Measurements from ENCODE around the gene RDX.

Gene RDX

DNA sequence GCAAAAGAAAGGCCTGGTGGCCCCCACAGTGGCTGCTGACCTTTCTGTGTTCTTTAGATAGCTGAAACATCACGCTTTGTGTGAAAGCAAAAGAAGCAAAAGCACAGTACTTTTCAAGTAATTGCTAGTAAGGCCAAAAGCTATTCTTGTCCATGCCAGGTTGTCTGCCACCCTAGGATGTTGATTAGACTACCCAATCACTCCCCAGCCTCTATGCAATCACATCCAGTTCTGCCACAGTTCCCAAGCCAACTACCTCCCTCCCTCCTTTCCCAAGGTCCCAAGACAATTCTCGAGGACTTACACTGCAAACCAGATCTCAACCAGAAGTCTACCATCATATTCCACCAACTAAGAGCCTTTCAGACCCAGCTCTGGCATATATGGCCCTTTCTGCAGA lies 46.2 kb downstream of the RDX start:
- no peak for TF ChIP-seq L3MBTL2 (conservative IDR thresholded peaks at IDR 0.05)
- no peak for TF ChIP-seq BHLHE40 (IDR thresholded peaks at IDR 0.05; ENCODE audit: borderline replicate concordance)
- no peak for TF ChIP-seq ZNF384 (IDR thresholded peaks at IDR 0.05)
- ChIA-PET CTCF (interaction anchor here (0.7 to 1.0 kb wide), 2 partner anchors 49 to 113 kb away, joined by 4 read pairs; no protein-coding TSS in a partner anchor), POLR2A (no interaction called here)
- no peak for DNase-seq (ENCODE audit: extremely low spot score)

DNA sequence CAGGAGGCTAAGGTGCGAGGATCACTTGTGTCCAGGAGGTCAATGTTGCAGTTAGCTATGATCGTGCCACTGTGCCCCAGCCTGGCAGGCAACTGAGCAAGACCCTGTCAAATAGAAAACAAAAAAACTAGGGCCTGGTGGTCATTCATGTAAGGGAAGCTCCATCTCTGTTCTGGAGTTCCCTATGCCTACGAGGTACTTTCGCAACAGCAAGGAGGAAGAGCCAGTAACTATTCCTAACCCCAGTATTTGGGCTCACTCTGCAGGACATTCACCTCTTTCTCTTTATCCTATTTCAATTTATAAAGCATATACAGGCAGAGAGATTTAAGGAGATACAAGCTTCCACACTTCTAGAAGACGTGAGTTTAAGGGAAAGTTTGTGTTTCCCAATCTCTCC lies 46.6 kb downstream of the RDX start:
- ChIA-PET POLR2A (no interaction called here), CTCF (interaction anchor here (0.7 to 1.0 kb wide), 2 partner anchors 48 to 113 kb away, joined by 4 read pairs; no protein-coding TSS in a partner anchor)
- DNase-seq (ENCODE audit: extremely low spot score), result no peak
- TF ChIP-seq ARNT (IDR thresholded peaks at IDR 0.05), result no peak
- TF ChIP-seq LEF1 (IDR thresholded peaks at IDR 0.05; ENCODE audit: borderline replicate concordance), result no peak
- no peak for TF ChIP-seq TARDBP (IDR thresholded peaks at IDR 0.05)
- TF ChIP-seq HDGF (IDR thresholded peaks at IDR 0.05; ENCODE audit: borderline replicate concordance), result no peak
- no peak for TF ChIP-seq FOXK2 (IDR thresholded peaks at IDR 0.05)

DNA sequence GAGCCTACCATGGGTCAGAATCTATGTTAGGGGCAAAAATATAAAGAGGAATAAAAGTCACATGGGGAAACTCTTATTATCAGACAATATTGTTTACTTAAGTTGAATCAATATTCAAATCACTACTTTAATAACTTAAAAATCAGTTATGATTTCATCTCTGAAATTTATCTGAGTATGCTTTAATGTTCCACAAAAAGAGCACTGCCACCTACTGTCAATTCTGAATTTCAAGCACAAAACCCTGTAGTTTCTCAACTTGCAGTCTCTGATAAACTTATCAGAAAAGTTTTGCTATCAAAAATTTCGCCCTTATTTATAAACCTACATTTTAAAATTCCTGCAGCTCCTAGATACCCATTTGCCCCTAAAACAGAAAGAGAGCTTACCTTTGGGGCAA lies 47.3 kb downstream of the RDX start:
- no peak for DNase-seq (ENCODE audit: extremely low spot score)
- ChIA-PET POLR2A (no interaction called here), CTCF (no interaction called here)
- TF ChIP-seq NFRKB (IDR thresholded peaks at IDR 0.05), result no peak
- TF ChIP-seq SUZ12 (IDR thresholded peaks at IDR 0.05), result no peak
- no peak for TF ChIP-seq FOXM1 (IDR thresholded peaks at IDR 0.05; ENCODE audit: borderline replicate concordance)
- TF ChIP-seq SP1 (IDR thresholded peaks at IDR 0.05), result no peak
- TF ChIP-seq FOXA1 (IDR thresholded peaks at IDR 0.05), result no peak
- TF ChIP-seq LEF1 (IDR thresholded peaks at IDR 0.05; ENCODE audit: borderline replicate concordance), result no peak
- TF ChIP-seq L3MBTL2 (conservative IDR thresholded peaks at IDR 0.05), result no peak
- TF ChIP-seq HDGF (IDR thresholded peaks at IDR 0.05; ENCODE audit: borderline replicate concordance), result no peak
- TF ChIP-seq, protein P1, sequence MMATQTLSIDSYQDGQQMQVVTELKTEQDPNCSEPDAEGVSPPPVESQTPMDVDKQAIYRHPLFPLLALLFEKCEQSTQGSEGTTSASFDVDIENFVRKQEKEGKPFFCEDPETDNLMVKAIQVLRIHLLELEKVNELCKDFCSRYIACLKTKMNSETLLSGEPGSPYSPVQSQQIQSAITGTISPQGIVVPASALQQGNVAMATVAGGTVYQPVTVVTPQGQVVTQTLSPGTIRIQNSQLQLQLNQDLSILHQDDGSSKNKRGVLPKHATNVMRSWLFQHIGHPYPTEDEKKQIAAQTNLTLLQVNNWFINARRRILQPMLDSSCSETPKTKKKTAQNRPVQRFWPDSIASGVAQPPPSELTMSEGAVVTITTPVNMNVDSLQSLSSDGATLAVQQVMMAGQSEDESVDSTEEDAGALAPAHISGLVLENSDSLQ (IDR thresholded peaks at IDR 0.05), result no peak
- TF ChIP-seq ZNF384 (IDR thresholded peaks at IDR 0.05), result no peak
- no peak for TF ChIP-seq BHLHE40 (IDR thresholded peaks at IDR 0.05; ENCODE audit: borderline replicate concordance)
- no peak for TF ChIP-seq TARDBP (IDR thresholded peaks at IDR 0.05)

DNA sequence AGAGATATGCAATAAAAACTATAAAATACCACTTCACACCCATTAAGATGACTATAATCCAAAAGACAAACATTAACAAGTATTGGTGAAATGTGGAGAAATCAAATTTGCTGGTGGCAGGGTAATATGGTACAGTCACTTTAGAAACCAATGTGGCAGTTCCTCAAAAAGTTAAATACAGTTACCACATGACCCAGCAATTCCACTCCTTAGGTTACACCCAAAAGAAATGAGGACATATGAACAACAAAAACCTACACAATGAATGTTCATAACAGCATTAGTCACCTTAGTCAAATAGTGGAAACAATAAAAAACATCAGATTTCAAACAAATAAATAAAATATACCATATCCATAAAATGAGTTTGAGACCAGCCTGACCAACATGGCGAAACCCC lies 52.6 kb downstream of the RDX start:
- DNase-seq (ENCODE audit: extremely low spot score), result no peak
- CTCF ChIA-PET, result no interaction called here
- POLR2A ChIA-PET, result no interaction called here
- no peak for TF ChIP-seq TARDBP (IDR thresholded peaks at IDR 0.05)
- TF ChIP-seq SUZ12 (IDR thresholded peaks at IDR 0.05), result no peak
- TF ChIP-seq NFRKB (IDR thresholded peaks at IDR 0.05), result no peak
- TF ChIP-seq, protein P1 (IDR thresholded peaks at IDR 0.05), result no peak
- no peak for TF ChIP-seq FOXK2 (IDR thresholded peaks at IDR 0.05)
- no peak for TF ChIP-seq ELF4 (IDR thresholded peaks at IDR 0.05)
- no peak for TF ChIP-seq HDGF (IDR thresholded peaks at IDR 0.05; ENCODE audit: borderline replicate concordance)
- no peak for TF ChIP-seq BHLHE40 (IDR thresholded peaks at IDR 0.05; ENCODE audit: borderline replicate concordance)
- TF ChIP-seq FOXA1 (IDR thresholded peaks at IDR 0.05), result no peak
- TF ChIP-seq LEF1 (IDR thresholded peaks at IDR 0.05; ENCODE audit: borderline replicate concordance), result no peak

DNA sequence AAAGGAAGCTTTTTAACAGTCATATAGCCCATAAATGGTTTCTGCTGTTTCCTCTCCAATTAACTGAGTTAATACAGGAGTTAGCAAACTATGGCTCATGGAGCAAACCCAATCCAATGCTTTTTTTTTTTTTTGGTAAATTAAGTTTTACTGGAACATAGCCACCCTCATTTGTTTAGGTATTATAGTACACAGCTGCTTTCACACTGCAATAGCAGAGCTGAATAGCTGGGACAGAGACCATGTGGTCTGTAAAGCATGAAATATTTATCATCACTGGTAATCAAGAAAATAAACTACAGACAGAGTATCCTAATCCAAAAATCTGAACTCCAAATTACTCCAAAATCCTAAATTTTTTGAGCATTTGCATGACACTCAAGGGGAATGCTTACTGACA lies 53.7 kb downstream of the RDX start:
- no peak for DNase-seq (ENCODE audit: extremely low spot score)
- ChIA-PET CTCF (interaction anchor here (0.6 to 0.7 kb wide), 2 partner anchors 123 to 289 kb away, joined by 3 read pairs; no protein-coding TSS in a partner anchor), POLR2A (no interaction called here)
- no peak for TF ChIP-seq NFRKB (IDR thresholded peaks at IDR 0.05)
- TF ChIP-seq, protein P1 (IDR thresholded peaks at IDR 0.05), result no peak
- TF ChIP-seq ZNF384 (IDR thresholded peaks at IDR 0.05), result no peak
- TF ChIP-seq SUZ12 (IDR thresholded peaks at IDR 0.05), result no peak
- TF ChIP-seq BHLHE40 (IDR thresholded peaks at IDR 0.05; ENCODE audit: borderline replicate concordance), result no peak
- no peak for TF ChIP-seq SP1 (IDR thresholded peaks at IDR 0.05)
- TF ChIP-seq LEF1 (IDR thresholded peaks at IDR 0.05; ENCODE audit: borderline replicate concordance), result no peak
- TF ChIP-seq CTBP1 (IDR thresholded peaks at IDR 0.05; ENCODE audit: borderline replicate concordance), result no peak
- TF ChIP-seq ARNT (IDR thresholded peaks at IDR 0.05), result no peak
- TF ChIP-seq TARDBP (IDR thresholded peaks at IDR 0.05), result no peak
- no peak for TF ChIP-seq FOXM1 (IDR thresholded peaks at IDR 0.05; ENCODE audit: borderline replicate concordance)
- TF ChIP-seq HDGF (IDR thresholded peaks at IDR 0.05; ENCODE audit: borderline replicate concordance), result no peak

DNA sequence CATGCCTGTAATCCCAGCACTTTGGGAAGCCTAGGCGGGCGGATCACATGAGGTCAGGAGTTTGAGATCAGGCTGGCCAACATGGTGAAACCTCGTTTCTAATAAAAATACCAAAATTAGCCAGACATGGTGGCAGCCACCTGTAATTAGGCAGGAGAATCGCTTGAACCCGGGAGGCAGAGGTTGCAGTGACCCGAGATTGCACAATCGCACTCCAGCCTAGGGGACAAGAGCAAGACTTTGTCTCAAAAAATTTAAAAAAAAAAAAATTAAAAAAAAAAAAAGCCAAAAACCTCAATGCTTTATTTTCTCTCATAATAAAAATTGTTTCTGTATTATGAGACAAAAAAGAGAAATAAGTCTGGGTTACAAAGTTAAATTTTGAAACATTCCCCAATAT lies 54.2 kb downstream of the RDX start:
- no peak for DNase-seq (ENCODE audit: extremely low spot score)
- TF ChIP-seq, protein P1 (IDR thresholded peaks at IDR 0.05), result no peak
- TF ChIP-seq HDGF (IDR thresholded peaks at IDR 0.05; ENCODE audit: borderline replicate concordance) (no peak), FOXA1 (IDR thresholded peaks at IDR 0.05) (no peak), BHLHE40 (IDR thresholded peaks at IDR 0.05; ENCODE audit: borderline replicate concordance) (no peak), L3MBTL2 (conservative IDR thresholded peaks at IDR 0.05) (no peak), SUZ12 (IDR thresholded peaks at IDR 0.05) (no peak), LEF1 (IDR thresholded peaks at IDR 0.05; ENCODE audit: borderline replicate concordance) (no peak), FOXM1 (IDR thresholded peaks at IDR 0.05; ENCODE audit: borderline replicate concordance) (no peak), FOXK2 (IDR thresholded peaks at IDR 0.05) (no peak), ARNT (IDR thresholded peaks at IDR 0.05) (no peak), CTBP1 (IDR thresholded peaks at IDR 0.05; ENCODE audit: borderline replicate concordance) (no peak), ELF4 (IDR thresholded peaks at IDR 0.05) (no peak), SP1 (IDR thresholded peaks at IDR 0.05) (no peak), ZNF384 (IDR thresholded peaks at IDR 0.05) (no peak), NFRKB (IDR thresholded peaks at IDR 0.05) (no peak), TARDBP (IDR thresholded peaks at IDR 0.05) (no peak)
- POLR2A ChIA-PET, result no interaction called here
- CTCF ChIA-PET, result interaction anchor here (0.6 kb wide), 1 partner anchor 288 kb away, joined by 3 read pairs; no protein-coding TSS in a partner anchor
